HepG2 (cell line): ENCODE measurements around the gene SLC2A6. TPM values are rescaled to one million over a fixed set of nuclear protein-coding genes. Genes with fewer than 3 reads are reported as not detected.

Experiments
- ATAC-seq: fragments of 200-7000 bp; cut with Tn5 transposase; 3 replicates; pipeline ENCODE4 v1.9.1; 2020; ENCODE audit warnings: mild to moderate bottlenecking, moderate library complexity
- BruUV-seq: library from RNA; stranded (reverse); fragments of 400-500 nt; replicated peaks from 2 replicates; lab custom pipeline; 2021; lab: Mats Ljungman, UMichigan
- CTCF ChIA-PET: fragments of 300-600 bp; formaldehyde crosslinking; extraction: SDS; loops from one replicate; lab custom pipeline; 2021; ENCODE audit warnings: low total read pairs, inconsistent platforms, low intra/inter-chr PET ratio; lab: Yijun Ruan, JAX
- POLR2A ChIA-PET: fragments of 350-600 bp; sonication (Branson Sonifier 250); formaldehyde crosslinking; loops from one replicate; lab custom pipeline; 2020; ENCODE audit warnings: antibody characterized with exemption, inconsistent platforms; lab: Yijun Ruan, JAX
- DNase-seq: peaks from one replicate; pipeline ENCODE4 v3.0.0-alpha.2; 2015; ENCODE audit warnings: low spot score
- FAIRE-seq: peaks from 3 replicates; lab custom pipeline; 2011; peaks lifted over from hg19 to GRCh38; lab: Jason Lieb, UNC
- H2AFZ ChIP-seq: one replicate; pipeline ENCODE4 v1.6.1; 2011; ENCODE audit warnings: low read length, inconsistent platforms
- H3K27ac ChIP-seq: fragments of 300-600 bp; 3 replicates; pipeline ENCODE4 v1.8.0; 2011; ENCODE audit warnings: mixed run types, mild to moderate bottlenecking, mixed read lengths, low read length, inconsistent platforms; ENCODE audit not compliant: insufficient read depth; ENCODE audit errors: extremely low read length
- H3K27me3 ChIP-seq, 2 experiments: fragments of 200-600 bp in 1 of 2; 2 replicates in 1 of 2; 3 replicates in 1 of 2; pipeline versions ENCODE4 v1.6.0 to v1.8.0; 2011; ENCODE audit warnings: low read length in 2 of 2, mild to moderate bottlenecking in 2 of 2, moderate library complexity in 2 of 2, inconsistent platforms in 1 of 2; ENCODE audit not compliant: insufficient read depth in 2 of 2, control insufficient read depth in 1 of 2
- H3K36me3 ChIP-seq, 2 experiments: fragments of 200-600 bp in 1 of 2; replicated peaks in 1 of 2; 2 replicates in 1 of 2; 3 replicates in 1 of 2; pipeline versions ENCODE4 v1.5.1 to v1.8.0; 2011; ENCODE audit warnings: low read length in 2 of 2, inconsistent platforms in 1 of 2; ENCODE audit not compliant: insufficient read depth in 2 of 2, control insufficient read depth in 1 of 2
- H3K4me1 ChIP-seq: 2 replicates; pipeline ENCODE4 v1.5.1; 2012; ENCODE audit warnings: low read length, inconsistent platforms; ENCODE audit not compliant: insufficient read depth
- H3K4me2 ChIP-seq: 2 replicates; pipeline ENCODE4 v1.6.0; 2011; ENCODE audit warnings: low read depth, low read length, inconsistent platforms
- H3K4me3 ChIP-seq, 3 experiments: fragments of 200-600 bp in 1 of 3; sonication (generic), shearing (Covaris generic) in 1 of 3; replicated peaks in 1 of 3; 2 replicates each; pipeline ENCODE4 v1.5.1; 2011 to 2016; ENCODE audit warnings: low read length in 3 of 3, inconsistent platforms in 2 of 3, low read depth in 2 of 3, mild to moderate bottlenecking in 2 of 3, control low read depth in 1 of 3, mixed read lengths in 1 of 3; ENCODE audit not compliant: insufficient read depth in 1 of 3
- H3K79me2 ChIP-seq: one replicate; pipeline ENCODE4 v1.6.1; 2011; ENCODE audit warnings: low read length, inconsistent platforms; ENCODE audit not compliant: insufficient read depth
- H3K9ac ChIP-seq: 2 replicates; pipeline ENCODE4 v1.6.0; 2011; ENCODE audit warnings: mild to moderate bottlenecking, low read depth, low read length, inconsistent platforms; ENCODE audit not compliant: insufficient read depth
- H3K9me3 ChIP-seq: 2 replicates; pipeline ENCODE4 v1.5.1; 2012; ENCODE audit warnings: mild to moderate bottlenecking, low read length
- H4K20me1 ChIP-seq: 2 replicates; pipeline ENCODE4 v1.6.0; 2011; ENCODE audit warnings: inconsistent platforms, mild to moderate bottlenecking, low read length, moderate library complexity; ENCODE audit not compliant: insufficient read depth
- EZH2 ChIP-seq: conservative IDR thresholded peaks from 2 replicates; pipeline ENCODE4 v1.6.1; 2012; ENCODE audit warnings: mild to moderate bottlenecking, low read depth, low read length, moderate library complexity
- HIC2 ChIP-seq: sonication (generic); formaldehyde crosslinking; IDR thresholded peaks from 2 replicates; pipeline ENCODE4 v1.9.0; 2022; ENCODE audit warnings: low read depth, missing genetic modification reagents
- HNRNPL ChIP-seq: fragments of 200-400 bp; formaldehyde crosslinking; IDR thresholded peaks from 2 replicates; pipeline ENCODE4 v1.6.1; 2017; ENCODE audit warnings: mild to moderate bottlenecking, low read depth, low read length
- SRSF9 ChIP-seq: fragments of 200-400 bp; formaldehyde crosslinking; IDR thresholded peaks from 2 replicates; pipeline ENCODE4 v1.6.1; 2018; ENCODE audit warnings: borderline replicate concordance, mild to moderate bottlenecking, low read depth, low read length; ENCODE audit not compliant: insufficient read depth, poor library complexity, severe bottlenecking
- ZNF232 ChIP-seq: sonication (generic); formaldehyde crosslinking; IDR thresholded peaks from 2 replicates; pipeline ENCODE4 v1.4.0; 2020; ENCODE audit warnings: missing genetic modification reagents, borderline replicate concordance
- ZNF343 ChIP-seq: sonication (generic); formaldehyde crosslinking; IDR thresholded peaks from 2 replicates; pipeline ENCODE4 v1.4.0; 2020; ENCODE audit warnings: mild to moderate bottlenecking, missing genetic modification reagents
- ZNF687 ChIP-seq: sonication (generic); formaldehyde crosslinking; IDR thresholded peaks from 2 replicates; pipeline ENCODE4 v1.5.1; 2020; ENCODE audit warnings: mild to moderate bottlenecking, missing genetic modification reagents, moderate library complexity
- ZNF749 ChIP-seq: sonication (generic); formaldehyde crosslinking; IDR thresholded peaks from 2 replicates; pipeline ENCODE4 v1.8.0; 2022; ENCODE audit warnings: mild to moderate bottlenecking, missing genetic modification reagents, moderate library complexity, borderline replicate concordance
- ZNF879 ChIP-seq: sonication (generic); formaldehyde crosslinking; IDR thresholded peaks from 2 replicates; pipeline ENCODE4 v1.8.1; 2023; ENCODE audit warnings: missing genetic modification reagents
- WGBS: methylation state at CpG from one replicate; pipeline ENCODE4 v1.1.6; 2017; ENCODE audit warnings: low lambda C conversion rate; 5-methylcytosine and 5-hydroxymethylcytosine counted together
- in situ Hi-C: cut with HindIII; loops from 2 replicates; pipeline ENCODE4 v1.10.0; 2017; ENCODE audit warnings: low pct_unique_long_range_greater_than_20kb; ENCODE audit not compliant: extremely low pct_ligation_motif_present
- intact Hi-C: fragments of 100-400 bp; cut with micrococcal nuclease; formaldehyde crosslinking; loops from one replicate; pipeline ENCODE4 v1.10.0; 2022; ENCODE audit not compliant: unreplicated experiment
- polyA plus RNA-seq, 8 experiments: library from polyadenylated mRNA; depleted of rRNA in 3 of 8; stranded (reverse) in 7 of 8; unstranded in 1 of 8; fragments of >200 nt; fragmentation: Illumina TruSeq in 4 of 8; extraction: Trizol in 4 of 8; gene quantifications; 2 replicates each; pipeline versions ENCODE4 v1.2.1 to v1.2.3, GENCODE V29; 2011 to 2016; ENCODE audit warnings: low read depth in 4 of 8, missing spikeins in 1 of 8, mixed read lengths in 1 of 8; ENCODE audit not compliant: insufficient read depth in 1 of 8
- total RNA-seq, 5 experiments: library from RNA; depleted of rRNA; stranded (reverse); fragments of >200 nt; fragmentation: Illumina TruSeq; extraction: Trizol; gene quantifications; 2 replicates each; pipeline ENCODE4 v1.2.3, GENCODE V29; 2016; ENCODE audit warnings: low read depth in 1 of 5

SLC2A6 gene
- total and polyA plus RNA-seq, 2 of the 13 experiments (the other 11 are each of a cell fraction or from before 2014, with no cell fraction given), result 4.1 to 15.0 TPM

GRCh38 chr9:133509179-133510083, 30.5 kb upstream of the SLC2A6 start:
- POLR2A ChIA-PET, result interaction anchor here (1.1 kb wide), 1 partner anchor 12 kb away, joined by 3 read pairs; no protein-coding TSS in a partner anchor
- BruUV-seq, result no TSS peak
- TF ChIP-seq ZNF232 (no peak), ZNF343 (CRISPR knock-in tag) (no peak), SRSF9 (no peak), ZNF687 (CRISPR knock-in tag) (0 out of 2 replicates have a peak, but pooled peaks have one; percentile 20), HNRNPL (peak; percentile 98), HIC2 (peak; percentile 88), ZNF749 (no peak), EZH2 (no peak), ZNF879 (no peak)
- TF ChIP-seq, all 625 proteins: peak for 3
- intact Hi-C loops, result no loop called here
- Histone ChIP-seq H3K9ac (no peak overlapping the region), H3K79me2 (no peaks in the 10 kb centered on the region), H3K4me2 (peak overlapping the region; percentile 52), H3K4me3 (peak overlapping the region in 1 of 3 experiments; percentile 10; a peak in 1 of 6 replicates), H4K20me1 (no peaks in the 10 kb centered on the region), H3K36me3 (no peaks in the 10 kb centered on the region), H3K27me3 (peaks cover 3 to 40% of the 10 kb centered on the region in 2 experiments; a peak in 3 of 5 replicates), H3K4me1 (peaks cover 68% of the 10 kb centered on the region), H3K27ac (no peak overlapping the region), H3K9me3 (no peaks in the 10 kb centered on the region), H2AFZ (no peak overlapping the region)
- in situ Hi-C loops, result no loop called here
- ATAC-seq (no peak), FAIRE-seq (no peak), DNase-seq (no peak)
- 8% methylated on average over 18 of the region's 26 CpGs for WGBS
- CTCF ChIA-PET, result no interaction called here
